OCI-LY1 (cell line): Measurements from ENCODE around the gene NKAIN2.

ENCODE experiments used
- H2AFZ ChIP-seq: fragments of 200-600 bp; sonication (generic), shearing (Covaris generic); 2 replicates; pipeline ENCODE4 v1.6.0; 2014; ENCODE audit warnings: antibody characterized with exemption, mild to moderate bottlenecking, low read length
- H3F3A ChIP-seq: fragments of 200-600 bp; sonication (generic), shearing (Covaris generic); 2 replicates; pipeline ENCODE4 v1.6.0; 2014; ENCODE audit warnings: mild to moderate bottlenecking, antibody characterized with exemption, low read length, moderate library complexity; ENCODE audit not compliant: insufficient read depth
- H3K27ac ChIP-seq: fragments of 200-600 bp; sonication (generic); 2 replicates; pipeline ENCODE4 v1.5.1; 2014; ENCODE audit warnings: low read length, mixed run types, mild to moderate bottlenecking, low read depth; ENCODE audit not compliant: poor library complexity, severe bottlenecking
- H3K27me3 ChIP-seq: fragments of 200-600 bp; sonication (generic); 2 replicates; pipeline ENCODE4 v1.6.0; 2014; ENCODE audit warnings: antibody characterized with exemption, mild to moderate bottlenecking, low read length, moderate library complexity; ENCODE audit not compliant: insufficient read depth
- H3K36me3 ChIP-seq: fragments of 200-600 bp; sonication (generic); 2 replicates; pipeline ENCODE4 v1.6.1; 2014; ENCODE audit warnings: mild to moderate bottlenecking, antibody characterized with exemption, low read length, moderate library complexity, mixed read lengths; ENCODE audit not compliant: insufficient read depth
- H3K4me1 ChIP-seq: fragments of 200-600 bp; sonication (generic); 2 replicates; pipeline ENCODE4 v1.5.1; 2014; ENCODE audit warnings: mild to moderate bottlenecking, low read length, moderate library complexity; ENCODE audit not compliant: insufficient read depth, severe bottlenecking
- H3K4me2 ChIP-seq: fragments of 200-600 bp; sonication (generic), shearing (Covaris generic); 2 replicates; pipeline ENCODE4 v1.6.1; 2014; ENCODE audit warnings: low read length
- H3K4me3 ChIP-seq: fragments of 200-600 bp; sonication (generic); 2 replicates; pipeline ENCODE4 v1.5.1; 2014; ENCODE audit warnings: low read length, low read depth, mild to moderate bottlenecking, mixed read lengths; ENCODE audit not compliant: poor library complexity, severe bottlenecking
- H3K79me2 ChIP-seq: fragments of 200-600 bp; shearing (Covaris generic); 2 replicates; pipeline ENCODE4 v1.6.1; 2016; ENCODE audit warnings: mixed run types, low read length, mixed read lengths; ENCODE audit not compliant: insufficient read depth
- H3K9ac ChIP-seq: fragments of 200-600 bp; sonication (generic), shearing (Covaris generic); 2 replicates; pipeline ENCODE4 v1.6.1; 2014; ENCODE audit warnings: mild to moderate bottlenecking, low read length, mixed read lengths
- H3K9me2 ChIP-seq: fragments of 200-600 bp; sonication (generic), shearing (Covaris generic); 2 replicates; pipeline ENCODE4 v1.6.1; 2014; ENCODE audit warnings: low read depth, mild to moderate bottlenecking, low read length, mixed read lengths
- H3K9me3 ChIP-seq: fragments of 200-600 bp; shearing (Covaris generic); 2 replicates; pipeline ENCODE4 v1.6.1; 2014; ENCODE audit warnings: low read length, mixed read lengths
- H4K20me1 ChIP-seq: fragments of 200-600 bp; sonication (generic), shearing (Covaris generic); 2 replicates; pipeline ENCODE4 v1.6.0; 2016; ENCODE audit warnings: mild to moderate bottlenecking, low read length; ENCODE audit not compliant: insufficient read depth
- EZH2 ChIP-seq: fragments of 200-600 bp; sonication (generic), shearing (Covaris generic); IDR thresholded peaks from 2 replicates; pipeline ENCODE4 v1.8.0; 2017; ENCODE audit warnings: borderline replicate concordance, mixed run types, mild to moderate bottlenecking, antibody characterized with exemption, low read length, moderate library complexity, mixed read lengths
- TF ChIP-seq, protein P1 (sequence below): fragments of 200-600 bp; sonication (generic), shearing (Covaris generic); IDR thresholded peaks from 2 replicates; pipeline ENCODE4 v1.5.1; 2017; ENCODE audit warnings: mild to moderate bottlenecking, antibody characterized with exemption, low read length, moderate library complexity, mixed read lengths

NKAIN2 gene

DNA sequence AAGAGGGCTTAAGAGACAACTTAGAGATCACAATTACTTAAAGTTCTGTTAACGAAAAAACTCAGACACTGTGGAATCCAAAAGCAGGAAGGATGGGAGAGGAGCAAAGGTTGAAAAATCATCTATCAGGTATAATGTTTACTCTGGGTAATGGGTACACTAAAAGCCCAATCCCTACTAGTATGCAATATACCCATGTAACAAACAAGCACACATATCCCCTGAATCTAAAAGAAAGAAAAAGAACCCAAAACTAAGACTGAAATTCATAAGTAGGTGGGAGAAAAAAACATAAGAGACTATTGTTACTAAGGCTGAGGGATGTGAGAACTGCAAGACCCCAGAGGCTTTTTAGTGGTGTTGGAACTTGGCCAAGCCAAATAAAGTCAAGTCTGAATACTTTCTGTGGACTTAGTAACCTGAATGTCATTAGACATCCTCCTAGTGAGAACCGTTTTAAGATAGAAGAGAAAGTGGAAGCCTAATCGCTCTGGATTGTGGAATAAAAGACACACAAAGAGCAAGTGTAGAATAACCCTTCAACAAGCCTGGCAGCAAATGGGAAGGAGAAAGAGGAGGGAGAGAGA lies 969.2 kb downstream of the NKAIN2 start:
- Histone ChIP-seq H3K4me3 (no peak overlapping the region), H3K9me2 (no peaks in the 10 kb centered on the region), H3K27ac (no peak overlapping the region), H3K9ac (no peak overlapping the region), H3K9me3 (no peaks in the 10 kb centered on the region), H3F3A (no peaks in the 10 kb centered on the region), H3K36me3 (no peaks in the 10 kb centered on the region), H2AFZ (no peak overlapping the region), H3K27me3 (no peaks in the 10 kb centered on the region), H3K79me2 (no peaks in the 10 kb centered on the region), H4K20me1 (no peaks in the 10 kb centered on the region), H3K4me1 (no peaks in the 10 kb centered on the region), H3K4me2 (no peak overlapping the region)
- no peak for TF ChIP-seq EZH2
- TF ChIP-seq, protein P1, sequence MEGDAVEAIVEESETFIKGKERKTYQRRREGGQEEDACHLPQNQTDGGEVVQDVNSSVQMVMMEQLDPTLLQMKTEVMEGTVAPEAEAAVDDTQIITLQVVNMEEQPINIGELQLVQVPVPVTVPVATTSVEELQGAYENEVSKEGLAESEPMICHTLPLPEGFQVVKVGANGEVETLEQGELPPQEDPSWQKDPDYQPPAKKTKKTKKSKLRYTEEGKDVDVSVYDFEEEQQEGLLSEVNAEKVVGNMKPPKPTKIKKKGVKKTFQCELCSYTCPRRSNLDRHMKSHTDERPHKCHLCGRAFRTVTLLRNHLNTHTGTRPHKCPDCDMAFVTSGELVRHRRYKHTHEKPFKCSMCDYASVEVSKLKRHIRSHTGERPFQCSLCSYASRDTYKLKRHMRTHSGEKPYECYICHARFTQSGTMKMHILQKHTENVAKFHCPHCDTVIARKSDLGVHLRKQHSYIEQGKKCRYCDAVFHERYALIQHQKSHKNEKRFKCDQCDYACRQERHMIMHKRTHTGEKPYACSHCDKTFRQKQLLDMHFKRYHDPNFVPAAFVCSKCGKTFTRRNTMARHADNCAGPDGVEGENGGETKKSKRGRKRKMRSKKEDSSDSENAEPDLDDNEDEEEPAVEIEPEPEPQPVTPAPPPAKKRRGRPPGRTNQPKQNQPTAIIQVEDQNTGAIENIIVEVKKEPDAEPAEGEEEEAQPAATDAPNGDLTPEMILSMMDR: no peak

- Histone ChIP-seq H3K27me3 (no peaks in the 10 kb centered on the region), H3K79me2 (no peaks in the 10 kb centered on the region), H3K4me2 (no peak overlapping the region), H3K4me1 (no peaks in the 10 kb centered on the region), H3F3A (no peaks in the 10 kb centered on the region), H2AFZ (no peak overlapping the region), H3K9ac (no peak overlapping the region), H3K9me3 (no peaks in the 10 kb centered on the region), H3K9me2 (no peaks in the 10 kb centered on the region), H3K27ac (no peak overlapping the region), H4K20me1 (no peaks in the 10 kb centered on the region), H3K36me3 (no peaks in the 10 kb centered on the region), H3K4me3 (no peak overlapping the region)
- TF ChIP-seq, protein P1: no peak
- no peak for TF ChIP-seq EZH2
Measured at GRCh38 chr6:124775121-124775520, 971.5 kb downstream of the NKAIN2 start.

DNA sequence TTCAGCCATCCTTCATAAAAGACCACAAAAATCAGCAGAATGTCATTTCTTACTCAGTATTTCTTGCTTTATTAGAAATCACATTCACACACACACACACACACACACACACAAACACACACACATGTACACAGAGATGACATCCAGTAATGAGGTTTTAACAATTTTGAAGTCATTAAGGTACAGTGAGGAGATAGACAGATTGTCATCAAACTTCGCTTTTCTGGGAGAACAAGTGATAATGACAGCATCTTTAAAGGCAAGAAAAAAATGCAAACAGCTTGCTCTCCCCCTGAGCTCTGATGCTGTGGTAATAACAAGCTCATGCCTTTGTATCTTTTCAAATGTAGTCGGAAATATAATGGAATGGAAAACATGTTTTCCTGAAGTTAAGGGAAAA lies 974.2 kb downstream of the NKAIN2 start:
- Histone ChIP-seq H4K20me1 (no peaks in the 10 kb centered on the region), H3F3A (no peaks in the 10 kb centered on the region), H2AFZ (no peak overlapping the region), H3K9me3 (no peaks in the 10 kb centered on the region), H3K36me3 (no peaks in the 10 kb centered on the region), H3K4me3 (no peak overlapping the region), H3K4me1 (no peaks in the 10 kb centered on the region), H3K9ac (no peak overlapping the region), H3K79me2 (no peaks in the 10 kb centered on the region), H3K9me2 (no peaks in the 10 kb centered on the region), H3K4me2 (no peak overlapping the region), H3K27ac (no peak overlapping the region), H3K27me3 (no peaks in the 10 kb centered on the region)
- no peak for TF ChIP-seq EZH2
- TF ChIP-seq, protein P1: no peak
